GM12878 (cell line): ENCODE results near the gene RALGAPA1.

ENCODE experiments used
- ATF3 ChIP-seq: IDR thresholded peaks from 2 replicates; pipeline ENCODE4 v1.6.1; 2011; ENCODE audit warnings: low read depth, mild to moderate bottlenecking, low read length, moderate library complexity, borderline replicate concordance; ENCODE audit errors: extremely low read depth
- BACH1 ChIP-seq: fragments of 450-650 bp; IDR thresholded peaks from 2 replicates; pipeline ENCODE4 v1.6.1; 2017; ENCODE audit warnings: mild to moderate bottlenecking, borderline replicate concordance
- EZH2 ChIP-seq: IDR thresholded peaks from 2 replicates; pipeline ENCODE4 v1.6.1; 2012; ENCODE audit warnings: low read depth, mild to moderate bottlenecking, control low read depth, inconsistent platforms, low read length, borderline replicate concordance; ENCODE audit not compliant: control insufficient read depth
- SKIL ChIP-seq: fragments of 450-650 bp; IDR thresholded peaks from 2 replicates; pipeline ENCODE4 v1.6.1; 2017; ENCODE audit warnings: mild to moderate bottlenecking, low read depth, inconsistent platforms; ENCODE audit not compliant: poor library complexity, severe bottlenecking
- SRF ChIP-seq, 2 experiments: IDR thresholded peaks; 2 replicates each; pipeline ENCODE4 v1.6.1; 2011; ENCODE audit warnings: low read depth in 2 of 2, low read length in 2 of 2, mild to moderate bottlenecking in 1 of 2, moderate library complexity in 1 of 2
- TAF1 ChIP-seq: IDR thresholded peaks from 2 replicates; pipeline ENCODE4 v1.6.1; 2011; ENCODE audit warnings: mild to moderate bottlenecking, low read depth, low read length, borderline replicate concordance

GRCh38 chr14:35534208-35534872, 274.8 kb downstream of the RALGAPA1 start:
- TF ChIP-seq TAF1: no peak
- no peak for TF ChIP-seq SRF (IDR thresholded peaks at IDR 0.05; ENCODE audit: low read depth in 2 of 2, low read length in 2 of 2)
- no peak for TF ChIP-seq SKIL
- no peak for TF ChIP-seq ATF3
- TF ChIP-seq EZH2: no peak
- TF ChIP-seq BACH1: no peak
